Stimulated activated memory B cell treated with anti-CD40 and anti-IgM and Interleukin-4, amounts not matched to agents 10 μg/mL and 1 μg/mL and 100 μg/mL, for 72 hours (primary cell): ENCODE measurements around the gene SNPH.
A peak's percentile ranks its signal among the peaks of the same experiment; 100 is the strongest.

Source experiments
- ATAC-seq: fragments of 150-1000 bp; cut with Tn5 transposase; 2 replicates; pipeline ENCODE4 v1.10.0; 2021
- H3K27ac Mint-ChIP-seq: one replicate; pipeline ENCODE4 v1.8.0; 2022; ENCODE audit warnings: mild to moderate bottlenecking, mixed read lengths
- H3K27me3 Mint-ChIP-seq: one replicate; pipeline ENCODE4 v1.8.0; 2022; ENCODE audit warnings: mixed read lengths
- H3K36me3 Mint-ChIP-seq: one replicate; pipeline ENCODE4 v1.8.0; 2022; ENCODE audit warnings: mixed read lengths
- H3K4me1 Mint-ChIP-seq: one replicate; pipeline ENCODE4 v1.8.0; 2022; ENCODE audit warnings: mixed read lengths
- H3K4me3 Mint-ChIP-seq: one replicate; pipeline ENCODE4 v1.8.0; 2022; ENCODE audit warnings: mild to moderate bottlenecking, moderate library complexity, mixed read lengths
- H3K9me3 Mint-ChIP-seq: one replicate; pipeline ENCODE4 v1.8.0; 2022; ENCODE audit warnings: mixed read lengths

The SNPH gene

GRCh38 chr20:1292620-1293019 lies 26.5 kb downstream of the SNPH start:
- Mint-ChIP-seq H3K4me3 (no peak overlapping the region), H3K36me3 (no peaks in the 10 kb centered on the region), H3K9me3 (no peaks in the 10 kb centered on the region), H3K4me1 (no peaks in the 10 kb centered on the region), H3K27ac (no peak overlapping the region), H3K27me3 (no peaks in the 10 kb centered on the region)
- ATAC-seq, result no peak

GRCh38 chr20:1293641-1294379 lies 27.7 kb downstream of the SNPH start:
- no peak for ATAC-seq
- Mint-ChIP-seq H3K27me3 (no peaks in the 10 kb centered on the region), H3K4me1 (no peaks in the 10 kb centered on the region), H3K36me3 (no peaks in the 10 kb centered on the region), H3K4me3 (no peak overlapping the region), H3K27ac (no peak overlapping the region), H3K9me3 (no peaks in the 10 kb centered on the region)

- Mint-ChIP-seq H3K9me3 (no peaks in the 10 kb centered on the region), H3K4me1 (no peaks in the 10 kb centered on the region), H3K4me3 (no peak overlapping the region), H3K36me3 (no peaks in the 10 kb centered on the region), H3K27ac (no peak overlapping the region), H3K27me3 (no peaks in the 10 kb centered on the region)
- no peak for ATAC-seq
Measured at GRCh38 chr20:1294497-1294896, 28.4 kb downstream of the SNPH start.

- H3K4me1 Mint-ChIP-seq, result no peaks in the 10 kb centered on the region
- no peak for ATAC-seq
- H3K9me3 Mint-ChIP-seq, result no peaks in the 10 kb centered on the region
- H3K27me3 Mint-ChIP-seq, result no peaks in the 10 kb centered on the region
- no peak overlapping the region for H3K4me3 Mint-ChIP-seq
- no peak overlapping the region for H3K27ac Mint-ChIP-seq
- H3K36me3 Mint-ChIP-seq, result no peaks in the 10 kb centered on the region
Measured at GRCh38 chr20:1295276-1295930, 29.3 kb downstream of the SNPH start.

GRCh38 chr20:1296117-1296610 lies 30.1 kb downstream of the SNPH start:
- Mint-ChIP-seq H3K9me3 (no peaks in the 10 kb centered on the region), H3K27ac (no peak overlapping the region), H3K4me1 (peaks cover 4% of the 10 kb centered on the region), H3K36me3 (no peaks in the 10 kb centered on the region), H3K4me3 (no peak overlapping the region), H3K27me3 (no peaks in the 10 kb centered on the region)
- ATAC-seq, result no peak

- no peak overlapping the region for H3K27ac Mint-ChIP-seq
- no peak overlapping the region for H3K4me3 Mint-ChIP-seq
- H3K36me3 Mint-ChIP-seq, result no peaks in the 10 kb centered on the region
- peaks cover 6% of the 10 kb centered on the region for H3K4me1 Mint-ChIP-seq
- no peaks in the 10 kb centered on the region for H3K27me3 Mint-ChIP-seq
- H3K9me3 Mint-ChIP-seq, result no peaks in the 10 kb centered on the region
- no peak for ATAC-seq
Measured at GRCh38 chr20:1296922-1297321, 30.8 kb downstream of the SNPH start.

GRCh38 chr20:1297486-1297885 lies 31.4 kb downstream of the SNPH start:
- Mint-ChIP-seq H3K27ac (no peak overlapping the region), H3K27me3 (no peaks in the 10 kb centered on the region), H3K36me3 (no peaks in the 10 kb centered on the region), H3K9me3 (no peaks in the 10 kb centered on the region), H3K4me1 (peaks cover 6% of the 10 kb centered on the region), H3K4me3 (no peak overlapping the region)
- no peak for ATAC-seq

GRCh38 chr20:1298166-1298565 lies 32.1 kb downstream of the SNPH start:
- no peaks in the 10 kb centered on the region for H3K9me3 Mint-ChIP-seq
- no peaks in the 10 kb centered on the region for H3K36me3 Mint-ChIP-seq
- H3K27me3 Mint-ChIP-seq, result no peaks in the 10 kb centered on the region
- ATAC-seq, result no peak
- H3K27ac Mint-ChIP-seq, result no peak overlapping the region
- peaks cover 11% of the 10 kb centered on the region for H3K4me1 Mint-ChIP-seq
- H3K4me3 Mint-ChIP-seq, result no peak overlapping the region

GRCh38 chr20:1298888-1299511 lies 32.9 kb downstream of the SNPH start:
- no peaks in the 10 kb centered on the region for H3K36me3 Mint-ChIP-seq

GRCh38 chr20:1299522-1299921 lies 33.4 kb downstream of the SNPH start:
- Mint-ChIP-seq H3K4me3 (no peak overlapping the region), H3K36me3 (peaks cover under 1% of the 10 kb centered on the region), H3K9me3 (no peaks in the 10 kb centered on the region), H3K27ac (no peak overlapping the region), H3K4me1 (peaks cover 13% of the 10 kb centered on the region), H3K27me3 (no peaks in the 10 kb centered on the region)
- ATAC-seq, result peak; percentile 42

More at GRCh38 chr20:1298888-1299511, 32.9 kb downstream of the SNPH start:
- Mint-ChIP-seq H3K27me3 (no peaks in the 10 kb centered on the region), H3K9me3 (no peaks in the 10 kb centered on the region), H3K27ac (no peak overlapping the region), H3K4me3 (no peak overlapping the region), H3K4me1 (peaks cover 13% of the 10 kb centered on the region)
- no peak for ATAC-seq

GRCh38 chr20:1300083-1300840 lies 34.2 kb downstream of the SNPH start:
- H3K27ac Mint-ChIP-seq, result no peak overlapping the region
- no peaks in the 10 kb centered on the region for H3K27me3 Mint-ChIP-seq
- no peak overlapping the region for H3K4me3 Mint-ChIP-seq
- no peaks in the 10 kb centered on the region for H3K9me3 Mint-ChIP-seq
- peaks cover 7% of the 10 kb centered on the region for H3K36me3 Mint-ChIP-seq
- no peak for ATAC-seq
- H3K4me1 Mint-ChIP-seq, result peaks cover 13% of the 10 kb centered on the region

- Mint-ChIP-seq H3K27me3 (no peaks in the 10 kb centered on the region), H3K27ac (no peak overlapping the region), H3K9me3 (no peaks in the 10 kb centered on the region), H3K36me3 (peaks cover 12% of the 10 kb centered on the region), H3K4me3 (no peak overlapping the region), H3K4me1 (peaks cover 13% of the 10 kb centered on the region)
- no peak for ATAC-seq
Measured at GRCh38 chr20:1301031-1301529, 35.0 kb downstream of the SNPH start.

- no peak overlapping the region for H3K27ac Mint-ChIP-seq
- no peaks in the 10 kb centered on the region for H3K9me3 Mint-ChIP-seq
- H3K27me3 Mint-ChIP-seq, result no peaks in the 10 kb centered on the region
- H3K36me3 Mint-ChIP-seq, result peaks cover 12% of the 10 kb centered on the region
- H3K4me1 Mint-ChIP-seq, result peaks cover 13% of the 10 kb centered on the region
- ATAC-seq, result no peak
- no peak overlapping the region for H3K4me3 Mint-ChIP-seq
Measured at GRCh38 chr20:1302685-1303541, 36.8 kb downstream of the SNPH start.

GRCh38 chr20:1304710-1305515 lies 38.8 kb downstream of the SNPH start:
- Mint-ChIP-seq H3K36me3 (peaks cover 12% of the 10 kb centered on the region), H3K9me3 (no peaks in the 10 kb centered on the region), H3K4me1 (peaks cover 13% of the 10 kb centered on the region), H3K4me3 (no peak overlapping the region), H3K27me3 (no peaks in the 10 kb centered on the region), H3K27ac (no peak overlapping the region)
- ATAC-seq, result no peak
